Thoracic aorta (tissue), 2 donors: ENCODE measurements around the gene PSEN2. TPM values are rescaled to one million over a fixed set of nuclear protein-coding genes. Genes with fewer than 3 reads are reported as not detected.
"Not testable (repeated sequence)": the region's sequence is repeated elsewhere in the genome, so short reads cannot be mapped to it uniquely, and the experiment has no call there.

Source experiments
- ATAC-seq: fragments of 150-250 bp; one replicate; pipeline ENCODE4 v1.8.0; 2017; ENCODE audit warnings: low read depth; ENCODE audit not compliant: insufficient number of reproducible peaks, low FRiP score
- DNase-seq: peaks from one replicate; pipeline ENCODE4 v3.0.0-alpha.2; 2020; ENCODE audit warnings: low spot score
- H3K27ac ChIP-seq, 2 donors: fragments of 200-600 bp; sonication (generic); 1 replicate in 1 of 2; 2 replicates in 1 of 2; pipeline ENCODE4 v1.5.1; 2016; ENCODE audit warnings: mild to moderate bottlenecking in 2 of 2, moderate library complexity in 2 of 2
- H3K27me3 ChIP-seq: fragments of 200-600 bp; sonication (generic); replicated peaks from 2 replicates; pipeline ENCODE4 v1.6.0; 2016; ENCODE audit warnings: mild to moderate bottlenecking; ENCODE audit not compliant: insufficient read depth
- H3K36me3 ChIP-seq: fragments of 200-600 bp; sonication (generic); one replicate; pipeline ENCODE4 v1.5.1; 2016
- H3K4me1 ChIP-seq, 2 donors: fragments of 200-600 bp; sonication (generic); 1 replicate in 1 of 2; 2 replicates in 1 of 2; pipeline versions ENCODE4 v1.5.1 to v1.6.0; 2016; ENCODE audit warnings: low read depth in 2 of 2, mild to moderate bottlenecking in 1 of 2; ENCODE audit not compliant: control insufficient read depth in 1 of 2
- H3K4me3 ChIP-seq: fragments of 200-600 bp; sonication (generic); 2 replicates; pipeline ENCODE4 v1.5.1; 2016; ENCODE audit warnings: mild to moderate bottlenecking
- H3K9me3 ChIP-seq: fragments of 200-600 bp; sonication (generic); 2 replicates; pipeline ENCODE4 v1.5.1; 2016
- total RNA-seq, 2 donors: library from RNA; depleted of rRNA; stranded (reverse); fragments of >200 nt; gene quantifications; one replicate each; pipeline versions ENCODE4 v1.1.0 to v1.2.3, GENCODE V29; 2016
- TF ChIP-seq, protein P1 (sequence below): fragments of 200-600 bp; sonication (generic); IDR thresholded peaks from one replicate; pipeline ENCODE4 v1.5.1; 2019; ENCODE audit warnings: antibody characterized with exemption

Gene PSEN2
- total RNA-seq, 2 donors from 2014 or later: 22.2 to 52.1 TPM

DNA sequence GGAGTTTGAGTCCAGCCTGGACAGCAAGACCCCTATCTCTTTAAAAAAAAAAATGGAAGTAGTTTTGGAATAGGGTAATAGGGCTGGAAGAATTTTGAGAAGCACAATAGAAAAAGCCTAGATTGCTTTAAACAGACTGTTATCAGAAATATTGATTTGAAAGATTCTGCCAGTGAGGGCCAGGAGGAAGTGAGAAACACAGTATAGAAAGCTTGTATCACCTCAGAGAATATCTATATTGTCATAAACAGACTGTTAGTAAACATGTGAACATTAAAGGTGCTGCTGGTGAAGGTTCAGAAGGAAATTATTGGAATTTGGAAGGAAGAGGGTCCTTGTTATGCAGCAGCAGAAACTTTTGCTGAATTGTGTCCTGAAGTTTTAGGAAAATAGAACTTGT is 24.8 kb upstream of the PSEN2 start:
- no peaks in the 10 kb centered on the region for H3K9me3 ChIP-seq
- no peak overlapping the region for H3K4me3 ChIP-seq
- no peaks in the 10 kb centered on the region for H3K36me3 ChIP-seq
- TF ChIP-seq, protein P1, sequence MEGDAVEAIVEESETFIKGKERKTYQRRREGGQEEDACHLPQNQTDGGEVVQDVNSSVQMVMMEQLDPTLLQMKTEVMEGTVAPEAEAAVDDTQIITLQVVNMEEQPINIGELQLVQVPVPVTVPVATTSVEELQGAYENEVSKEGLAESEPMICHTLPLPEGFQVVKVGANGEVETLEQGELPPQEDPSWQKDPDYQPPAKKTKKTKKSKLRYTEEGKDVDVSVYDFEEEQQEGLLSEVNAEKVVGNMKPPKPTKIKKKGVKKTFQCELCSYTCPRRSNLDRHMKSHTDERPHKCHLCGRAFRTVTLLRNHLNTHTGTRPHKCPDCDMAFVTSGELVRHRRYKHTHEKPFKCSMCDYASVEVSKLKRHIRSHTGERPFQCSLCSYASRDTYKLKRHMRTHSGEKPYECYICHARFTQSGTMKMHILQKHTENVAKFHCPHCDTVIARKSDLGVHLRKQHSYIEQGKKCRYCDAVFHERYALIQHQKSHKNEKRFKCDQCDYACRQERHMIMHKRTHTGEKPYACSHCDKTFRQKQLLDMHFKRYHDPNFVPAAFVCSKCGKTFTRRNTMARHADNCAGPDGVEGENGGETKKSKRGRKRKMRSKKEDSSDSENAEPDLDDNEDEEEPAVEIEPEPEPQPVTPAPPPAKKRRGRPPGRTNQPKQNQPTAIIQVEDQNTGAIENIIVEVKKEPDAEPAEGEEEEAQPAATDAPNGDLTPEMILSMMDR: no peak
- DNase-seq (no peak), ATAC-seq (no peak)
- no peak overlapping the region for H3K27ac ChIP-seq
- no peaks in the 10 kb centered on the region for H3K4me1 ChIP-seq
- H3K27me3 ChIP-seq: no peaks in the 10 kb centered on the region

DNA sequence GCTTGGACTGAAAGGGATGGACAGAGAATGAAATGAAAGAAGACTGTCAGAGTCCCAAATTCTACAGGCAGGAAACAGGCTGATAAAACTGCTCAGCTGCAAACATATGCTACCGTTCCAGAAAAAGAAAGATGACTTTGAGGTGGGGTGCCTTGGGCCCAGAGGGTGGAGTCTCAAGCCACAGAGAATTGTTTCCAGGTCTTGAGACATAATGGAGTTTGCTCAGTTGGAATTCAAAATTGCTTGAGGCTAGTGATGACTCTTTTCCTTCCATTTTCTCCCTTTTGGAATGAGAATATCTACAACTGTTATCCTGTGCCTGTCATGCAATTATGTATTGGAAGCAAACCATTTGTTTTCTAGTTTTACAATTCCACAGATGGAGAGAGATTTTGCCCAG is 23.6 kb upstream of the PSEN2 start:
- Histone ChIP-seq H3K4me3 (no peak overlapping the region), H3K36me3 (no peaks in the 10 kb centered on the region), H3K4me1 (no peaks in the 10 kb centered on the region), H3K27ac (no peak overlapping the region), H3K9me3 (no peaks in the 10 kb centered on the region), H3K27me3 (no peaks in the 10 kb centered on the region)
- ATAC-seq (no peak), DNase-seq (no peak)
- TF ChIP-seq, protein P1: no peak

DNA sequence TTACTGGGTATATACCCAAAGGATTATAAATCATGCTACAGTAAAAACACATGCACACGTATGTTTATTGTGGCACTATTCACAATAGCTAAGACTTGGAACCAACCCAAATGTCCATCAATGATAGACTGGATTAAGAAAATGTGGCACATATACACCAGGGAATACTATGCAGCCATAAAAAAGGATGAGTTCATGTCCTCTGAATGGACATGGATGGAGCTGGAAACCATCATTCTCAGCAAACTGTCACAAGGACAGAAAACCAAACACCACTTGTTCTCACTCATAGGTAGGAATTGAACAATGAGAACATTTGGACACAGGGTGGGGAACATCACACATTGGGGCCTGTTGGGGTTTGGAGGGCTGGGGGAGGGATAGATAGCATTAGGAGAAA is 15.9 kb upstream of the PSEN2 start:
- not testable (repeated sequence) for H3K4me1 ChIP-seq, H3K27me3 ChIP-seq, H3K27ac ChIP-seq, H3K36me3 ChIP-seq, ATAC-seq, DNase-seq, H3K4me3 ChIP-seq, H3K9me3 ChIP-seq

- peaks cover 0 to 5% of the 10 kb centered on the region in 2 donors for H3K4me1 ChIP-seq
- no peak overlapping the region for H3K27ac ChIP-seq
- no peaks in the 10 kb centered on the region for H3K9me3 ChIP-seq
- no peaks in the 10 kb centered on the region for H3K36me3 ChIP-seq
- DNase-seq (no peak), ATAC-seq (no peak)
- no peak overlapping the region for H3K4me3 ChIP-seq
- TF ChIP-seq, protein P1: no peak
- H3K27me3 ChIP-seq: no peaks in the 10 kb centered on the region
These were observed 7.5 kb upstream of the PSEN2 start for GRCh38 chr1:226862890-226863289.

DNA sequence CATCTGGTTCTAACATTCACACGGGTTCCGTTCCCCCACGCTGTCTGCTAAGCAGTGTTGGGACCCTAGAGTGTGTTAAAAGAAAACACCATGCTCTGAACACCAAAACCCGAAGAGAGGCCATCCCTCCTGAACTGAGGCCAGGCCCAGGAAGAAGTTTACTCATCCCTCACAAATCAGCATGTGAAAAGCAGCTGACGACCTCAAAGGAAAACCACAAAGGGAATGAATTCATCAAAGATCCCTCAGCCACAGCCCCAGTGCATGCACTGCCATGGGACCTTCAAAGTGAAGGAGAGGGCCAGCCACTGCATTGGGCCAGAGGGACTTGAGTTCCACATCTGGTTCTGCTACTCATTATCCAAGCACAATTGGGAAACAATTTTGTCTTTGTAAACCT is 7.0 kb upstream of the PSEN2 start:
- Histone ChIP-seq H3K4me1 (peaks cover 0 to 5% of the 10 kb centered on the region in 2 donors), H3K4me3 (no peak overlapping the region), H3K27ac (no peak overlapping the region), H3K9me3 (no peaks in the 10 kb centered on the region), H3K36me3 (no peaks in the 10 kb centered on the region), H3K27me3 (no peaks in the 10 kb centered on the region)
- no peak for ATAC-seq
- DNase-seq: no peak
- TF ChIP-seq, protein P1: no peak

- Histone ChIP-seq H3K9me3 (no peaks in the 10 kb centered on the region), H3K4me3 (no peak overlapping the region), H3K27me3 (no peaks in the 10 kb centered on the region), H3K36me3 (no peaks in the 10 kb centered on the region), H3K27ac (no peak overlapping the region), H3K4me1 (peaks cover 0 to 5% of the 10 kb centered on the region in 2 donors)
- TF ChIP-seq, protein P1: no peak
- ATAC-seq (no peak), DNase-seq (no peak)
These were observed 6.1 kb upstream of the PSEN2 start for GRCh38 chr1:226864311-226864710.
